Ovary (tissue), 9 donors: ENCODE results near the gene FBXL12. TPM values are rescaled to one million over a fixed set of nuclear protein-coding genes. Genes with fewer than 3 reads are reported as not detected.

Source experiments
- DNase-seq, 5 donors: peaks; one replicate each; pipeline ENCODE4 v3.0.0-alpha.2; 2019 to 2020
- H3K27ac ChIP-seq, 2 donors: fragments of 200-600 bp; one replicate each; pipeline versions ENCODE4 v1.5.1 to v1.8.0; 2019 to 2022
- H3K27me3 ChIP-seq: fragments of 200-600 bp; one replicate; pipeline ENCODE4 v1.8.0; 2022
- H3K36me3 ChIP-seq: fragments of 200-600 bp; sonication (generic); one replicate; pipeline ENCODE4 v1.5.1; 2019
- H3K4me1 ChIP-seq: one replicate; pipeline ENCODE4 v1.8.1; 2013; ENCODE audit warnings: mild to moderate bottlenecking, moderate library complexity; ENCODE audit not compliant: insufficient read depth
- H3K4me3 ChIP-seq: fragments of 200-600 bp; sonication (generic); one replicate; pipeline ENCODE4 v1.5.1; 2017
- H3K9me3 ChIP-seq, 2 donors: fragments of 200-600 bp in 1 of 2; sonication (generic) in 1 of 2; one replicate each; pipeline versions ENCODE4 v1.5.1 to v1.8.1; 2013 to 2019; ENCODE audit warnings: mild to moderate bottlenecking in 1 of 2, moderate library complexity in 1 of 2
- EP300 ChIP-seq: sonication (generic); formaldehyde crosslinking; IDR thresholded peaks from one replicate; pipeline ENCODE4 v1.6.1; 2017; ENCODE audit warnings: antibody characterized with exemption
- POLR2A ChIP-seq: fragments of 450-650 bp; IDR thresholded peaks from one replicate; pipeline ENCODE4 v1.6.1; 2017; ENCODE audit warnings: antibody characterized with exemption, mild to moderate bottlenecking, moderate library complexity
- WGBS, 3 donors: extraction: QIAGEN DNeasy Blood & Tissue Kit in 1 of 3; methylation state at CpG; one replicate each; pipeline versions ENCODE4 v1.1.5 to v1.1.7; 2013 to 2017; 5-methylcytosine and 5-hydroxymethylcytosine counted together
- intact Hi-C, 4 donors: fragments of 100-400 bp; cut with DNase I; formaldehyde crosslinking; loops; one replicate each; pipeline versions ENCODE4 v1.11.0 to v1.15.1; 2022 to 2023
- polyA plus RNA-seq, 2 donors: library from polyadenylated mRNA; stranded (reverse); fragments of 200-250 nt in 1 of 2; fragments of 350-450 nt in 1 of 2; fragmentation: Illumina TruSeq in 1 of 2; extraction: RNeasy Lipid Tissue Mini Kit (QIAGEN cat#74804) in 1 of 2; gene quantifications; one replicate each; pipeline ENCODE4 v1.2.3, GENCODE V29; 2013 to 2014
- total RNA-seq, 7 donors: library from RNA; depleted of rRNA in 2 of 7; stranded (reverse); fragments of >200 nt in 2 of 7; fragmentation: NEBNext Ultra II Directional in 3 of 7; extraction: Animal tissue kit (Norgen Biotek cat#: 25700) in 3 of 7; gene quantifications; one replicate each; pipeline versions ENCODE4 v1.1.0 to v1.2.4, GENCODE V29; 2016 to 2023
- TF ChIP-seq, protein P1 (sequence below), 3 donors: fragments of 450-650 bp in 2 of 3; fragments of 200-600 bp in 1 of 3; IDR thresholded peaks; one replicate each; pipeline versions ENCODE4 v1.5.1 to v1.8.0; 2016 to 2022; ENCODE audit warnings: antibody characterized with exemption in 3 of 3, mild to moderate bottlenecking in 1 of 3
- donor health status: DM: no; HTN: no; CAD: no; lungs with moderate emphysema.
- donor health status: DM: no; HTN: no; CAD: no.
- donor health status: Bipolar disorder and iron deficiency.
- donor health status: DM: yes; HTN: yes; CAD: no.
- donor health status: DM: no; HTN: no; CAD: no.
- donor health status: DM: yes; HTN: yes; CAD: no.

FBXL12 gene
- total and polyA plus RNA-seq, 9 donors: 18.3 to 34.4 (median 25.2) TPM

GRCh38 chr19:9842834-9843625 lies 24.2 kb upstream of the FBXL12 start:
- Histone ChIP-seq H3K4me3 (no peak overlapping the region), H3K9me3 (no peaks in the 10 kb centered on the region), H3K36me3 (no peaks in the 10 kb centered on the region), H3K27ac (no peak overlapping the region), H3K27me3 (no peaks in the 10 kb centered on the region), H3K4me1 (peaks cover 4% of the 10 kb centered on the region)
- peak in 3 of 5 donors; percentile 42 to 73 (median 54) for DNase-seq
- whole genome bisulfite sequencing, 3 donors: 51 to 68% (median 62%) methylated on average over 8 to 9 of the region's 9 CpGs
- TF ChIP-seq POLR2A: no peak
- no peak for TF ChIP-seq EP300
- TF ChIP-seq, protein P1, sequence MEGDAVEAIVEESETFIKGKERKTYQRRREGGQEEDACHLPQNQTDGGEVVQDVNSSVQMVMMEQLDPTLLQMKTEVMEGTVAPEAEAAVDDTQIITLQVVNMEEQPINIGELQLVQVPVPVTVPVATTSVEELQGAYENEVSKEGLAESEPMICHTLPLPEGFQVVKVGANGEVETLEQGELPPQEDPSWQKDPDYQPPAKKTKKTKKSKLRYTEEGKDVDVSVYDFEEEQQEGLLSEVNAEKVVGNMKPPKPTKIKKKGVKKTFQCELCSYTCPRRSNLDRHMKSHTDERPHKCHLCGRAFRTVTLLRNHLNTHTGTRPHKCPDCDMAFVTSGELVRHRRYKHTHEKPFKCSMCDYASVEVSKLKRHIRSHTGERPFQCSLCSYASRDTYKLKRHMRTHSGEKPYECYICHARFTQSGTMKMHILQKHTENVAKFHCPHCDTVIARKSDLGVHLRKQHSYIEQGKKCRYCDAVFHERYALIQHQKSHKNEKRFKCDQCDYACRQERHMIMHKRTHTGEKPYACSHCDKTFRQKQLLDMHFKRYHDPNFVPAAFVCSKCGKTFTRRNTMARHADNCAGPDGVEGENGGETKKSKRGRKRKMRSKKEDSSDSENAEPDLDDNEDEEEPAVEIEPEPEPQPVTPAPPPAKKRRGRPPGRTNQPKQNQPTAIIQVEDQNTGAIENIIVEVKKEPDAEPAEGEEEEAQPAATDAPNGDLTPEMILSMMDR (IDR thresholded peaks at IDR 0.05): no peak
- intact Hi-C loops: no loop called here

DNA sequence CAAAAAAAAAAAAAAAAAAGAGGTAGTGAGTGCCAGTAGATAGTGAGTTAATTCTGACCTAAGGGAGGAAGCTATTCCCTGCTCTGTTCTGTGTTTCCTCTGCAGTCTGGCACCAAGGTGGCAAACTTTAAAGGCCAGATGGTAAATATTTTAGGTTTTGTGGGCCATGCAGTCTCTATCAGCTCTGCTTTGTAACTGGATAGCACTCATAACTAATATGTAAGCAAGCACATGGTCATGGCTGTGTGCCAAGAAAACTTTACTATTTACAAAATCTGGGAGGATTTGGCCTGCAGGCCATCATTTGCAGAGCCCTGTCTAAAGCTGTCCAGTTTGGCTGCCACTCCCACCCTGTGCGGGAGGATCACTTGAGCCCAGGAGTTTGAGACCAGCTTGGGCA lies 20.5 kb upstream of the FBXL12 start:
- Histone ChIP-seq H3K4me3 (no peak overlapping the region), H3K9me3 (no peaks in the 10 kb centered on the region), H3K4me1 (peaks cover 6% of the 10 kb centered on the region), H3K27ac (no peak overlapping the region), H3K36me3 (no peaks in the 10 kb centered on the region), H3K27me3 (no peaks in the 10 kb centered on the region)
- WGBS, 3 donors: 12 to 24% (median 15%) methylated on average over 1 of the region's 1 CpG
- no peak for DNase-seq
- TF ChIP-seq, protein P1 (IDR thresholded peaks at IDR 0.05): no peak
- TF ChIP-seq POLR2A (no peak), EP300 (no peak)
- intact Hi-C loops: no loop called here

DNA sequence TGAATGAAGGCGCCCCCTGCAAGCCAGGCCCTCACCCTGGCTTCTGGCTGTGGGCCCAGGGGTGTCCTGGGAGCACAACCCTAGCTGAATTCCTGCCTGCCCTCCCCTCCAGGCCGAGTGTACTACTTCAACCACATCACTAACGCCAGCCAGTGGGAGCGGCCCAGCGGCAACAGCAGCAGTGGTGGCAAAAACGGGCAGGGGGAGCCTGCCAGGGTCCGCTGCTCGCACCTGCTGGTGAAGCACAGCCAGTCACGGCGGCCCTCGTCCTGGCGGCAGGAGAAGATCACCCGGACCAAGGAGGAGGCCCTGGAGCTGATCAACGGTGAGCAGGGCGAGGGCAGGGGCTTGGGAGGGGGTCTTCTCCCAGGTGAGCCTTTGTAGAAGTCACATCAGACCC lies 19.4 kb upstream of the FBXL12 start:
- Histone ChIP-seq H3K27ac (no peak overlapping the region), H3K27me3 (no peaks in the 10 kb centered on the region), H3K9me3 (no peaks in the 10 kb centered on the region), H3K4me1 (peaks cover 6% of the 10 kb centered on the region), H3K36me3 (no peaks in the 10 kb centered on the region), H3K4me3 (no peak overlapping the region)
- 86 to 90% (median 89%) methylated on average over 12 to 15 of the region's 15 CpGs for WGBS, 3 donors
- DNase-seq: no peak
- TF ChIP-seq, protein P1 (IDR thresholded peaks at IDR 0.05): no peak
- TF ChIP-seq EP300 (no peak), POLR2A (no peak)
- intact Hi-C loops: no loop called here

DNA sequence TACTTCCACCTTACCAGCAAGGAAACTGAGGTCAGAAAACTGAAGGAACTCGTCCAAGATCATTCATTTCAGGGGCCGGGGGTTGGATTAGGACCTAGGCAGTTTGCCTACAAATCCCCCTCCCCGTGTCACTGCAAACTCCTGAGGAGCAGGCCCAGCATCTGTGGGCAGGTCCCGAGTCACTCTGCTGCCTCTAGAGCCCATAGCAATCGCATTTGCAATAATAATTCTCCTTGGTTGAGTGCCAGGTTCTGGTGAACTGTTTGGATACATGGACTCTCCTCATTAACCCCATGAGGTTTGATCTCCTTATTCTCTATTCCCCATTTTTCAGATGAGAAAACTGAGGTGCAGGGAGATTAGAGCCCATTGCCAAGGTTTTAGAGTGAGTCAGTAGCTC lies 17.1 kb upstream of the FBXL12 start:
- 2 to 4% (median 2%) methylated on average over 5 of the region's 5 CpGs for WGBS, 3 donors
- Histone ChIP-seq H3K27me3 (no peaks in the 10 kb centered on the region), H3K9me3 (no peaks in the 10 kb centered on the region), H3K4me3 (peak overlapping the region; percentile 87), H3K4me1 (peaks cover 1% of the 10 kb centered on the region), H3K27ac (no peak overlapping the region), H3K36me3 (no peaks in the 10 kb centered on the region)
- no peak for TF ChIP-seq POLR2A
- TF ChIP-seq, protein P1 (IDR thresholded peaks at IDR 0.05): no peak
- no peak for TF ChIP-seq EP300
- no peak for DNase-seq
- intact Hi-C loops: no loop called here
